ENCODE measurements around the gene MAPKBP1. TPM values are rescaled to one million over a fixed set of nuclear protein-coding genes. Genes with fewer than 3 reads are reported as not detected.

MAPKBP1 gene
- total and polyA plus RNA-seq, 2 of the 4 experiments (the other 2 are of a cell fraction), result 12.5 to 15.3 TPM

DNA sequence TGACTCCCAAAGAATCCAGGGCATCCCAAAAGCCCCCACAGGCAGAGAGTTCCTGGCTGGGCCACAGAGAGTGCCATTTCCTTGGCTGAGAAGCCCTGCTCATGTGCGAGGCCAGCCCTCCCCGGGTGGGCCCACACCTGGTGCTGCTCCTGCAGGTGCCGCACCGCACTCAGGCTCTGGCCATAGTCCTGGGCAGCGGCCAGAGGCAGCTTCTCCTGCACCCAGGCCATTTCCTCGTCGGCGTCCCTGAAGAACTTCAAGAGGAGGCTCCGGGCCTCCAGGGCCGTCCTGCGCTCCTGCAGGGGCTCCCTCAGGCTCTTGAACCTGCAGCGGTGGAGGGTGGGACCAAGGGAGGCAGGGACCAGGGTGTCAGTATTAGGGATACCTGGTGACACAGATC is 82.4 kb downstream of the MAPKBP1 start:
- in situ Hi-C loops (cut with MboI; ENCODE audit: low sequenced_read_pairs), result no loop called here
- BruUV-seq (replicated peaks), result no TSS peak
- CTCF ChIA-PET, result no interaction called here

More for the DNA sequence above, 82.4 kb downstream of the MAPKBP1 start:
- no peak overlapping the region for H3K56ac ChIP-seq (ENCODE audit: extremely low read depth, insufficient read depth, low read length)
- H3K18ac ChIP-seq (ENCODE audit: low read depth, low read length), result no peak overlapping the region
- H3K4me1 ChIP-seq (ENCODE audit: control insufficient read depth, insufficient read depth, low read length), result no peaks in the 10 kb centered on the region
- 98% methylated on average over 8 of the region's 12 CpGs; no CpG with 5 or more reads in 1 of the 2 experiments for WGBS, 2 experiments (ENCODE audit: extremely low coverage in 2 of 2, insufficient read length in 1 of 2)
- H3K27ac ChIP-seq (ENCODE audit: insufficient read depth, low read length), result no peak overlapping the region
- H4K91ac ChIP-seq (ENCODE audit: insufficient read depth, low read depth, low read length), result no peak overlapping the region
- H3K9ac ChIP-seq (ENCODE audit: low read depth, low read length), result no peak overlapping the region
- H2AK9ac ChIP-seq (replicated peaks; ENCODE audit: low read depth, low read length, poor library complexity), result peak overlapping the region; percentile 66
- dilution Hi-C loops (cut with HindIII; ENCODE audit: low sequenced_read_pairs, unreplicated experiment) (no loop called here), intact Hi-C loops (cut with micrococcal nuclease) (no loop called here)
- POLR2A ChIA-PET (ENCODE audit: unreplicated experiment), result no interaction called here
- no peak overlapping the region for H2BK20ac ChIP-seq (ENCODE audit: low read depth, low read length)
- TF ChIP-seq BHLHE40 (IDR thresholded peaks at IDR 0.05; ENCODE audit: low read depth, low read length) (no peak), FOS (IDR thresholded peaks at IDR 0.05; ENCODE audit: low read depth, low read length) (no peak), CEBPB (IDR thresholded peaks at IDR 0.05; ENCODE audit: low read depth, low read length) (no peak), MAZ (IDR thresholded peaks at IDR 0.05; ENCODE audit: borderline replicate concordance, low read depth, low read length) (no peak), RFX5 (IDR thresholded peaks at IDR 0.05; ENCODE audit: low read depth, low read length) (no peak), RCOR1 (IDR thresholded peaks at IDR 0.05; ENCODE audit: insufficient replicate concordance, low read length) (no peak), RAD21 (IDR thresholded peaks at IDR 0.05; ENCODE audit: low read length) (no peak), POLR2A (IDR thresholded peaks at IDR 0.05; ENCODE audit: low read depth, low read length) (no peak)
- TF ChIP-seq, protein P1, sequence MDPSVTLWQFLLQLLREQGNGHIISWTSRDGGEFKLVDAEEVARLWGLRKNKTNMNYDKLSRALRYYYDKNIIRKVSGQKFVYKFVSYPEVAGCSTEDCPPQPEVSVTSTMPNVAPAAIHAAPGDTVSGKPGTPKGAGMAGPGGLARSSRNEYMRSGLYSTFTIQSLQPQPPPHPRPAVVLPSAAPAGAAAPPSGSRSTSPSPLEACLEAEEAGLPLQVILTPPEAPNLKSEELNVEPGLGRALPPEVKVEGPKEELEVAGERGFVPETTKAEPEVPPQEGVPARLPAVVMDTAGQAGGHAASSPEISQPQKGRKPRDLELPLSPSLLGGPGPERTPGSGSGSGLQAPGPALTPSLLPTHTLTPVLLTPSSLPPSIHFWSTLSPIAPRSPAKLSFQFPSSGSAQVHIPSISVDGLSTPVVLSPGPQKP (IDR thresholded peaks at IDR 0.05; ENCODE audit: borderline replicate concordance, low read depth, low read length), result no peak
- TF ChIP-seq, protein P2, sequence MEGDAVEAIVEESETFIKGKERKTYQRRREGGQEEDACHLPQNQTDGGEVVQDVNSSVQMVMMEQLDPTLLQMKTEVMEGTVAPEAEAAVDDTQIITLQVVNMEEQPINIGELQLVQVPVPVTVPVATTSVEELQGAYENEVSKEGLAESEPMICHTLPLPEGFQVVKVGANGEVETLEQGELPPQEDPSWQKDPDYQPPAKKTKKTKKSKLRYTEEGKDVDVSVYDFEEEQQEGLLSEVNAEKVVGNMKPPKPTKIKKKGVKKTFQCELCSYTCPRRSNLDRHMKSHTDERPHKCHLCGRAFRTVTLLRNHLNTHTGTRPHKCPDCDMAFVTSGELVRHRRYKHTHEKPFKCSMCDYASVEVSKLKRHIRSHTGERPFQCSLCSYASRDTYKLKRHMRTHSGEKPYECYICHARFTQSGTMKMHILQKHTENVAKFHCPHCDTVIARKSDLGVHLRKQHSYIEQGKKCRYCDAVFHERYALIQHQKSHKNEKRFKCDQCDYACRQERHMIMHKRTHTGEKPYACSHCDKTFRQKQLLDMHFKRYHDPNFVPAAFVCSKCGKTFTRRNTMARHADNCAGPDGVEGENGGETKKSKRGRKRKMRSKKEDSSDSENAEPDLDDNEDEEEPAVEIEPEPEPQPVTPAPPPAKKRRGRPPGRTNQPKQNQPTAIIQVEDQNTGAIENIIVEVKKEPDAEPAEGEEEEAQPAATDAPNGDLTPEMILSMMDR (conservative IDR thresholded peaks at IDR 0.05; ENCODE audit: low read depth, low read length), result no peak
- no peak overlapping the region for H2AK5ac ChIP-seq (ENCODE audit: low read depth, low read length)
- no peak for ATAC-seq (ENCODE audit: low read depth)
- no peak overlapping the region for H3K14ac ChIP-seq (replicated peaks; ENCODE audit: low read depth, low read length)
- no peak overlapping the region for H4K5ac ChIP-seq (ENCODE audit: low read depth, low read length)
- no peaks in the 10 kb centered on the region for H3K9me1 ChIP-seq (ENCODE audit: insufficient read depth, low read length)
- peaks cover 34% of the 10 kb centered on the region for H3K27me3 ChIP-seq (ENCODE audit: control insufficient read depth, insufficient read depth, low read length)
- no peak overlapping the region for H4K8ac ChIP-seq (ENCODE audit: low read depth in 2 of 2, low read length in 2 of 2)
- no peaks in the 10 kb centered on the region for H4K20me1 ChIP-seq (ENCODE audit: insufficient read depth, low read length)
- H3K9me3 ChIP-seq (ENCODE audit: control insufficient read depth, insufficient read depth, low read length), result no peaks in the 10 kb centered on the region
- no peak overlapping the region for H3K4me3 ChIP-seq (ENCODE audit: insufficient read depth, low read depth, low read length)
- H3K79me1 ChIP-seq (ENCODE audit: low read depth in 1 of 2, low read length in 2 of 2), result no peaks in the 10 kb centered on the region
- H2BK120ac ChIP-seq (ENCODE audit: low read depth, low read length), result no peak overlapping the region
- H3K4ac ChIP-seq (ENCODE audit: low read depth, low read length), result no peak overlapping the region
- H2BK5ac ChIP-seq (ENCODE audit: low read depth, low read length, poor library complexity, severe bottlenecking), result no peak overlapping the region
- H3K4me2 ChIP-seq (ENCODE audit: low read depth, low read length), result no peak overlapping the region
- no peak overlapping the region for H3K23ac ChIP-seq (ENCODE audit: low read depth, low read length)
- no peak overlapping the region for H2AFZ ChIP-seq (replicated peaks; ENCODE audit: low read length, poor library complexity)
- H3K36me3 ChIP-seq (ENCODE audit: control insufficient read depth, insufficient read depth, low read length), result no peaks in the 10 kb centered on the region
- DNase-seq, result no peak
- no peak overlapping the region for H2BK15ac ChIP-seq (ENCODE audit: low read depth, low read length)
